ENCODE results near the gene PPBP. TPM values are rescaled to one million over a fixed set of nuclear protein-coding genes. Genes with fewer than 3 reads are reported as not detected.

Gene PPBP
- total RNA-seq (10 to 100 TPM in 1 of 2 donors, 1 to 10 TPM in 1; 8.6 to 17.8 TPM), polyA plus RNA-seq (ENCODE audit: insufficient read length in 2 of 2) (1 to 10 TPM; 2.6 to 3.9 TPM)
- long read RNA-seq, donor 1, partial matches to known transcripts: 0 of 4 reads
- long read RNA-seq, donor 1, other reads (novel, unspliced or antisense): 0 of 4 reads
- long read RNA-seq, donor 2, partial matches to known transcripts: 0 of 1 reads
- long read RNA-seq, donor 2, other reads (novel, unspliced or antisense): 0 of 1 reads
- long read RNA-seq, donor 3, partial matches to known transcripts: 0 of 1 reads
- long read RNA-seq, donor 3, other reads (novel, unspliced or antisense): 0 of 1 reads
- long read RNA-seq, donor 4, transcript PPBP-201 (3 exons, 715 nt): major isoform, 41 of 41 reads
- long read RNA-seq, donor 4, partial matches to known transcripts: 0 of 41 reads
- long read RNA-seq, donor 4, other reads (novel, unspliced or antisense): 0 of 41 reads

GRCh38 chr4:73988061-73988460 is at the start of gene PPBP:
Gene PPBP (minus strand): TSS chr4:73988190. CDS start chr4:73988103, 87 bp downstream.
- WGBS (ENCODE audit: insufficient coverage): 100% methylated on average over 1 of the region's 2 CpGs
- no peaks in the 10 kb centered on the region for H3K36me3 ChIP-seq (ENCODE audit: control insufficient read depth, insufficient read depth, low read length)

GRCh38 chr4:74037076-74037955 is 49.3 kb upstream of the PPBP start:
- Histone ChIP-seq H3K27ac (ENCODE audit: low read depth, low read length) (no peak overlapping the region), H3K36me3 (ENCODE audit: control insufficient read depth, insufficient read depth, low read length) (no peaks in the 10 kb centered on the region), H3K4me3 (ENCODE audit: low read depth, low read length) (no peak overlapping the region), H3K4me1 (ENCODE audit: control insufficient read depth, insufficient read depth, low read length) (peaks cover 4% of the 10 kb centered on the region), H3K27me3 (ENCODE audit: control insufficient read depth, insufficient read depth, low read length) (no peaks in the 10 kb centered on the region), H3K9me3 (ENCODE audit: control insufficient read depth, insufficient read depth, low read length) (no peaks in the 10 kb centered on the region)
- WGBS (ENCODE audit: insufficient coverage): 29% methylated on average over 2 of the region's 4 CpGs
- peak in 1 of 6 donors; percentile 1 for DNase-seq (ENCODE audit: low read depth in 4 of 6, low spot score in 6 of 6)

More at GRCh38 chr4:73988061-73988460, at the start of gene PPBP:
- H3K4me3 ChIP-seq (ENCODE audit: low read depth, low read length): no peak within 1 kb of the TSS
- no peak within 1 kb of the TSS for H3K27ac ChIP-seq (ENCODE audit: low read depth, low read length)
- no peaks in the 10 kb centered on the region for H3K4me1 ChIP-seq (ENCODE audit: control insufficient read depth, insufficient read depth, low read length)
- H3K9me3 ChIP-seq (ENCODE audit: control insufficient read depth, insufficient read depth, low read length): no peaks in the 10 kb centered on the region
- no peak for DNase-seq (ENCODE audit: low read depth in 4 of 6, low spot score in 6 of 6)
- no peaks in the 10 kb centered on the region for H3K27me3 ChIP-seq (ENCODE audit: control insufficient read depth, insufficient read depth, low read length)

- Histone ChIP-seq H3K9me3 (ENCODE audit: control insufficient read depth, insufficient read depth, low read length) (no peaks in the 10 kb centered on the region), H3K4me1 (ENCODE audit: control insufficient read depth, insufficient read depth, low read length) (peaks cover 4% of the 10 kb centered on the region), H3K4me3 (ENCODE audit: low read depth, low read length) (no peak overlapping the region), H3K27ac (ENCODE audit: low read depth, low read length) (no peak overlapping the region), H3K36me3 (ENCODE audit: control insufficient read depth, insufficient read depth, low read length) (no peaks in the 10 kb centered on the region), H3K27me3 (ENCODE audit: control insufficient read depth, insufficient read depth, low read length) (no peaks in the 10 kb centered on the region)
- no peak for DNase-seq (ENCODE audit: low read depth in 4 of 6, low spot score in 6 of 6)
Observed at GRCh38 chr4:74033739-74034138, 45.7 kb upstream of the PPBP start.

GRCh38 chr4:74032064-74032463 is 44.1 kb upstream of the PPBP start:
- Histone ChIP-seq H3K9me3 (ENCODE audit: control insufficient read depth, insufficient read depth, low read length) (no peaks in the 10 kb centered on the region), H3K4me3 (ENCODE audit: low read depth, low read length) (no peak overlapping the region), H3K36me3 (ENCODE audit: control insufficient read depth, insufficient read depth, low read length) (no peaks in the 10 kb centered on the region), H3K27me3 (ENCODE audit: control insufficient read depth, insufficient read depth, low read length) (no peaks in the 10 kb centered on the region), H3K27ac (ENCODE audit: low read depth, low read length) (no peak overlapping the region), H3K4me1 (ENCODE audit: control insufficient read depth, insufficient read depth, low read length) (no peaks in the 10 kb centered on the region)
- DNase-seq (ENCODE audit: low read depth in 4 of 6, low spot score in 6 of 6): peak in 1 of 6 donors; percentile 14

GRCh38 chr4:74031576-74031975 is 43.6 kb upstream of the PPBP start:
- no peaks in the 10 kb centered on the region for H3K27me3 ChIP-seq (ENCODE audit: control insufficient read depth, insufficient read depth, low read length)
- H3K4me3 ChIP-seq (ENCODE audit: low read depth, low read length): no peak overlapping the region
- H3K9me3 ChIP-seq (ENCODE audit: control insufficient read depth, insufficient read depth, low read length): no peaks in the 10 kb centered on the region
- H3K36me3 ChIP-seq (ENCODE audit: control insufficient read depth, insufficient read depth, low read length): no peaks in the 10 kb centered on the region
- DNase-seq (ENCODE audit: low read depth in 4 of 6, low spot score in 6 of 6): no peak
- no peak overlapping the region for H3K27ac ChIP-seq (ENCODE audit: low read depth, low read length)
- no peaks in the 10 kb centered on the region for H3K4me1 ChIP-seq (ENCODE audit: control insufficient read depth, insufficient read depth, low read length)

- no peak for DNase-seq (ENCODE audit: low read depth in 4 of 6, low spot score in 6 of 6)
- Histone ChIP-seq H3K36me3 (ENCODE audit: control insufficient read depth, insufficient read depth, low read length) (no peaks in the 10 kb centered on the region), H3K4me1 (ENCODE audit: control insufficient read depth, insufficient read depth, low read length) (no peaks in the 10 kb centered on the region), H3K27me3 (ENCODE audit: control insufficient read depth, insufficient read depth, low read length) (no peaks in the 10 kb centered on the region), H3K4me3 (ENCODE audit: low read depth, low read length) (no peak overlapping the region), H3K9me3 (ENCODE audit: control insufficient read depth, insufficient read depth, low read length) (no peaks in the 10 kb centered on the region), H3K27ac (ENCODE audit: low read depth, low read length) (no peak overlapping the region)
Observed at GRCh38 chr4:74030285-74030684, 42.3 kb upstream of the PPBP start.

- DNase-seq (ENCODE audit: low read depth in 4 of 6, low spot score in 6 of 6): no peak
- Histone ChIP-seq H3K4me3 (ENCODE audit: low read depth, low read length) (no peak overlapping the region), H3K4me1 (ENCODE audit: control insufficient read depth, insufficient read depth, low read length) (no peaks in the 10 kb centered on the region), H3K36me3 (ENCODE audit: control insufficient read depth, insufficient read depth, low read length) (no peaks in the 10 kb centered on the region), H3K27ac (ENCODE audit: low read depth, low read length) (no peak overlapping the region), H3K27me3 (ENCODE audit: control insufficient read depth, insufficient read depth, low read length) (no peaks in the 10 kb centered on the region), H3K9me3 (ENCODE audit: control insufficient read depth, insufficient read depth, low read length) (no peaks in the 10 kb centered on the region)
- no CpG with 5 or more reads among the region's 1 CpG for WGBS (ENCODE audit: insufficient coverage)
Observed at GRCh38 chr4:74028504-74028903, 40.5 kb upstream of the PPBP start.

- H3K4me3 ChIP-seq (ENCODE audit: low read depth, low read length): no peak overlapping the region
- 100% methylated on average over 1 of the region's 2 CpGs for WGBS (ENCODE audit: insufficient coverage)
- DNase-seq (ENCODE audit: low read depth in 4 of 6, low spot score in 6 of 6): no peak
- H3K9me3 ChIP-seq (ENCODE audit: control insufficient read depth, insufficient read depth, low read length): no peaks in the 10 kb centered on the region
- H3K36me3 ChIP-seq (ENCODE audit: control insufficient read depth, insufficient read depth, low read length): no peaks in the 10 kb centered on the region
- no peaks in the 10 kb centered on the region for H3K4me1 ChIP-seq (ENCODE audit: control insufficient read depth, insufficient read depth, low read length)
- H3K27me3 ChIP-seq (ENCODE audit: control insufficient read depth, insufficient read depth, low read length): no peaks in the 10 kb centered on the region
- no peak overlapping the region for H3K27ac ChIP-seq (ENCODE audit: low read depth, low read length)
Observed at GRCh38 chr4:74023709-74024108, 35.7 kb upstream of the PPBP start.

GRCh38 chr4:74021601-74022000 is 33.6 kb upstream of the PPBP start:
- Histone ChIP-seq H3K9me3 (ENCODE audit: control insufficient read depth, insufficient read depth, low read length) (no peaks in the 10 kb centered on the region), H3K4me3 (ENCODE audit: low read depth, low read length) (no peak overlapping the region), H3K27ac (ENCODE audit: low read depth, low read length) (no peak overlapping the region), H3K36me3 (ENCODE audit: control insufficient read depth, insufficient read depth, low read length) (no peaks in the 10 kb centered on the region), H3K27me3 (ENCODE audit: control insufficient read depth, insufficient read depth, low read length) (no peaks in the 10 kb centered on the region), H3K4me1 (ENCODE audit: control insufficient read depth, insufficient read depth, low read length) (no peaks in the 10 kb centered on the region)
- no CpG with 5 or more reads among the region's 2 CpGs for WGBS (ENCODE audit: insufficient coverage)
- no peak for DNase-seq (ENCODE audit: low read depth in 4 of 6, low spot score in 6 of 6)

GRCh38 chr4:74018771-74019170 is 30.8 kb upstream of the PPBP start:
- no peaks in the 10 kb centered on the region for H3K4me1 ChIP-seq (ENCODE audit: control insufficient read depth, insufficient read depth, low read length)

More at GRCh38 chr4:74018771-74019170, 30.8 kb upstream of the PPBP start:
- WGBS (ENCODE audit: insufficient coverage): 64% methylated on average over 2 of the region's 3 CpGs
- no peak overlapping the region for H3K4me3 ChIP-seq (ENCODE audit: low read depth, low read length)
- no peaks in the 10 kb centered on the region for H3K9me3 ChIP-seq (ENCODE audit: control insufficient read depth, insufficient read depth, low read length)
- H3K27ac ChIP-seq (ENCODE audit: low read depth, low read length): no peak overlapping the region
- H3K36me3 ChIP-seq (ENCODE audit: control insufficient read depth, insufficient read depth, low read length): no peaks in the 10 kb centered on the region
- DNase-seq (ENCODE audit: low read depth in 4 of 6, low spot score in 6 of 6): no peak
- no peaks in the 10 kb centered on the region for H3K27me3 ChIP-seq (ENCODE audit: control insufficient read depth, insufficient read depth, low read length)

Measured in spinal cord (tissue), 10 donors.